ENCODE results near the gene GIMD1. TPM values are rescaled to one million over a fixed set of nuclear protein-coding genes. Genes with fewer than 3 reads are reported as not detected.

The GIMD1 gene
- total RNA-seq, 1 donor from 2014 or later, result not detected

GRCh38 chr4:106315476-106315967 lies 53.1 kb downstream of the GIMD1 start:
- Mint-ChIP-seq H3K9me3 (no peaks in the 10 kb centered on the region), H3K27me3 (ENCODE audit: low read depth) (no peaks in the 10 kb centered on the region), H3K27ac (ENCODE audit: unreplicated experiment) (no peak overlapping the region), H3K36me3 (ENCODE audit: low read depth) (peaks cover 4% of the 10 kb centered on the region), H3K4me3 (no peak overlapping the region), H3K4me1 (peaks cover 22% of the 10 kb centered on the region)
- DNase-seq (ENCODE audit: low read depth, low spot score), result no peak
- no peak for TF ChIP-seq CTCF (conservative IDR thresholded peaks at IDR 0.05)

- no peaks in the 10 kb centered on the region for H3K36me3 Mint-ChIP-seq (ENCODE audit: low read depth)
- no peak overlapping the region for H3K27ac Mint-ChIP-seq (ENCODE audit: unreplicated experiment)
- DNase-seq (ENCODE audit: low read depth, low spot score), result no peak
- no peak for TF ChIP-seq CTCF (conservative IDR thresholded peaks at IDR 0.05)
- H3K9me3 Mint-ChIP-seq, result no peaks in the 10 kb centered on the region
- no peaks in the 10 kb centered on the region for H3K27me3 Mint-ChIP-seq (ENCODE audit: low read depth)
- H3K4me3 Mint-ChIP-seq, result no peak overlapping the region
- H3K4me1 Mint-ChIP-seq, result peaks cover 22% of the 10 kb centered on the region
These were observed 53.6 kb downstream of the GIMD1 start for GRCh38 chr4:106314960-106315359.

GRCh38 chr4:106312997-106313522 lies 55.5 kb downstream of the GIMD1 start:
- DNase-seq (ENCODE audit: low read depth, low spot score), result no peak
- Mint-ChIP-seq H3K27ac (ENCODE audit: unreplicated experiment) (no peak overlapping the region), H3K4me3 (peak overlapping the region; percentile 81), H3K9me3 (no peaks in the 10 kb centered on the region), H3K27me3 (ENCODE audit: low read depth) (no peaks in the 10 kb centered on the region), H3K4me1 (peaks cover 18% of the 10 kb centered on the region), H3K36me3 (ENCODE audit: low read depth) (no peaks in the 10 kb centered on the region)
- no peak for TF ChIP-seq CTCF (conservative IDR thresholded peaks at IDR 0.05)

GRCh38 chr4:106312377-106312776 lies 56.2 kb downstream of the GIMD1 start:
- Mint-ChIP-seq H3K4me3 (peak overlapping the region; percentile 58), H3K27ac (ENCODE audit: unreplicated experiment) (no peak overlapping the region), H3K27me3 (ENCODE audit: low read depth) (no peaks in the 10 kb centered on the region), H3K9me3 (no peaks in the 10 kb centered on the region), H3K36me3 (ENCODE audit: low read depth) (no peaks in the 10 kb centered on the region), H3K4me1 (peaks cover 18% of the 10 kb centered on the region)
- TF ChIP-seq CTCF (conservative IDR thresholded peaks at IDR 0.05), result no peak
- DNase-seq (ENCODE audit: low read depth, low spot score), result no peak

Other genes with a start within 250 kb of the GIMD1 start
- gene TBCK, start 52.6 kb downstream of the GIMD1 start, total RNA-seq, result 42.0 and 47.6 TPM in 2 replicates
- gene AIMP1, start 52.2 kb downstream of the GIMD1 start, total RNA-seq, result 32.2 and 34.3 TPM in 2 replicates

All from neural crest cell (in vitro differentiated cells).